CD4-positive, alpha-beta T cell treated with Interleukin-17A for 4 hours (primary cell): ENCODE measurements around the gene PEX14.
A peak's percentile ranks its signal among the peaks of the same experiment; 100 is the strongest.
"Not testable (repeated sequence)": the region's sequence is repeated elsewhere in the genome, so short reads cannot be mapped to it uniquely, and the experiment has no call there.

ENCODE experiments used
- DNase-seq: peaks from one replicate; pipeline ENCODE4 v3.0.0-alpha.2; 2020; ENCODE audit warnings: mixed read lengths

Gene PEX14

GRCh38 chr1:10451287-10451686, 23.5 kb upstream of the PEX14 start:
- no peak for DNase-seq

GRCh38 chr1:10456048-10456447, 18.7 kb upstream of the PEX14 start:
- no peak for DNase-seq

GRCh38 chr1:10456661-10457060, 18.1 kb upstream of the PEX14 start:
- no peak for DNase-seq

DNA sequence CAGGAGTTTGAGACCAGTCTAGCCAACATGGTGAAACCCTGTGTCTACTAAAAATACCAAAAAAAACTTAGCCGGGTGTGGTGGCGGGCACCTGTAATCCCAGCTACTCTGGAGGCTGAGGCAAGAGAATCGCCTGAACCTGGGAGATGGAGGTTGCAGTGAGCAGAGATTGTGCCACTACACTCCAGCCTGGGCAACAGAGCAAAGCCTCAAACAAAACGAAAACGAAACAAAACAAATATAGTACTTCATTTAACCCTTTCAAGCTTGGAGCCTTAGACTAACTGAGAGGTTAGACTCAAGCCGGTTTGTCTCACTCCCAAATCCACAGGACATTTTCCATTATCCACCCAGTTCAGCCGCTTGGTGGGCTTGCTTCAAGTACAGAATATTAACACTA, 17.3 kb upstream of the PEX14 start:
- not testable (repeated sequence) for DNase-seq

DNA sequence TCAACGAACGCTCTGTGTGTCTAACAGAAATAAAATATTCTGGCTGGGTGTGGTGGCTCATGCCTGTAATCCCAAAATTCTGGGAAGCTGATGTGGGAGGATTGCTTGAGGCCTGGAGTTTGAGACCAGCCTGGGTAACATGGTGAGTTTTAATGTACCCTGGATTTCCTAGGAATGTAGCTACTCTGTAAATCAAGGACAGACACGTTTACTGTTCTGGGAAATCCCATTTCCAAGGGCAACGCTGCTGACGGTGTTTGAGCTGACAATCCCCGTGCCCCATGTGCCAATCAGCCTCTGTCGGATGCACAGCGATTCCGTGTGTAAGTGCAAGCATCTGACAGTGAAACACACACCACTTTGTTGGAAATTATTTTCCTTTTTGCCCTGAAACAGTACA, 16.9 kb upstream of the PEX14 start:
- DNase-seq, result no peak

- no peak for DNase-seq
Observed at GRCh38 chr1:10459184-10459583, 15.6 kb upstream of the PEX14 start.

GRCh38 chr1:10467078-10467477, 7.7 kb upstream of the PEX14 start:
- DNase-seq, result no peak

GRCh38 chr1:10470043-10470442, 4.7 kb upstream of the PEX14 start:
- no peak for DNase-seq

DNA sequence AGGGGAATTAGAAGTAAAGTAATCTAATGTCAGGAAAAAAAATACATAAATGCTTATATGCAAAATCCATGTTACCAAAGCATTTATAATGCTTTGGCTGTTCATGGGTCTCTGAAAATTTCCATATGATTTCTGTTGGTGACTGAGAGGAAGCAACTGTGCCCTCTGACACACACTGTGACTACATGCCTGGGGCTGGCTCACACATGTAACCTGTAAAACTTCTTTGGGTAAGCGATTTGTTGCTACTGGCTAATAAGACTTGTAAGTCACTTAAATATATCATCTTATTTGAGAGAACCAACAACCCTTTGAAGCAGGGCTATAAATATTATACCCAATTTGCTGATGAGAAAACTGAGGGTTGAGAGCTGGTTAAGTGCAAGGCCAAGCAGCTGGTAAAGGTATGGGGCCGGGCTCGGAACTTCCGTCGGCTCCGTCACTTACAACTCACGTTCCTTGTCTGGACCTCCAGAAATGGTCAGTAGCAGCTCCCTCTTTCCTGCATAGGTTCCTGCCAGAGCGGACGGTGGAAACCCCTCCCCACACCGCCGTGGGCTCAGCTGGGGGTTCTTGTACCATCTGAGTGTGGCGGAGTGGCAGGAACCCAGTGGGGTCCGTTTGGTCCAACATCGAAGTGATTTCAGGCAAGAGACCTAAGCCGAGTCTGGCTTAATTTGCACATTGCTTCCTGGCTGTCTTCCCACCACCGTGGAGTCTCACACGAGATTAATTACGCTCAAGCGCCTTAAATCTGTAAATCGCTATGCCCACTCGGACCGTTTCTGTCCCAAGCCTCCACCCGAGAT, 3.1 kb upstream of the PEX14 start:
- DNase-seq, result no peak

DNA sequence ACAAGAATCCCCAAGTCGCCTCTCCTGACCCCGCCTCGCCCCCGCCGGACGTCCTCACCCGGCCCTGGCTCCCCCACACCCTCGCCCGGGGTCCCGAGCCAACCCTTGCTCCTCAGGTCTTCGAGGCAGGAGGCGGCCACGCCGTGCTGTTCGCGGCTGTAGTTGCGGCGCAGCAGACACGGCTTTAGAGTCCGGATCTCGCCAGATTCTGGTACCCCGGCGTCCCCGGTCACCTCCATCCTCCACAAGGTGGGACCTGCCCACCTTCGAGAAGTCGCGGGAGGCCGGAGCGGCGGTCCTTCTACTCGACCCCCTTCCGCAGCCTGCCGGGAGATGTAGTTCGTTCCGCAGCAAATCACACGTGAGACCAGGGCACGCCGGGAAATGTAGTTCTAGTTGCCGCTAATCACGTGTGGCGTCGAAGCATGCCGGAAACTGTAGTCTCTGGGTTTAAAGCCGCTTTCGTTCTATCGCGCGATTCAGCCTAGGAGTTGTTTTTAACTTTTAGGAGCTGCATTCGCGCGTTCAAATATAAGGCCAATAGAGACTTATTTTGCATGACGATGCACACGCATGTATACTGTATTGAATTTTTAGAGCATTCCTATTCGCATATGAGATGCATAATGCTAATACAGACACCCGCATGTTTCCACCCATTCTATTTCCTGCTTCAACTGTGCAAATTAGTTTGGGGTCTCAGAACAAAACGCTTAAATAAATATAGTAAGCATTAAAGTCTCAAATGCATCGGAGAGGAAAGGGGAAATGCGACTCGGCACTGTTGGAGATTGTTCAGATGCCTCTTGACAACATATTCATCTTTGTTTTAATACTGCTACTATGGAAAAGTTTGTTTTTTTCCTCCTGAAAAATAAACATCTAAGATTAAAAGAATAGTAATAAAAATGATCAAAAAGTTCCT, 2.3 kb upstream of the PEX14 start, which contains the start of gene DFFA:
Gene DFFA (minus strand): TSS at position 310 of the 925 bp plus-strand sequence. CDS start 71 bp downstream, at position 239.
- DNase-seq, result peak; percentile 91

GRCh38 chr1:10473145-10473765, 1.5 kb upstream of the PEX14 start:
- no peak for DNase-seq

DNA sequence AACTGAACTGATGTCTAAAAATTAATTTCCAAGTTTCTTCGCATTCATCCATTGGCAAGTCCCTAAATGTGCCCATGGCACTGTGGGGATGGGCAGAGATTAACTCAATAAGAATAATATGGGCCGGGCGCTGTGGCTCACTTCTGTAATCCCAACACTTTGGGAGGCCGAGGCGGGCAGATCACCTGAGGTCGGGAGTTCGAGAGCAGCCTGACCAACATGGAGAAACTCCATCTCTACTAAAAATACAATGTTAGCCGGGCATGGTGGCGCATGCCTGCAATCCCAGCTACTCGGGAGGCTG, 489 bp upstream of the PEX14 start:
- not testable (repeated sequence) for DNase-seq

- DNase-seq, result no peak
Observed at GRCh38 chr1:10475510-10475909, 760 bp downstream of the PEX14 start.

GRCh38 chr1:10479296-10479695, 4.5 kb downstream of the PEX14 start:
- DNase-seq, result no peak

GRCh38 chr1:10480614-10481013, 5.9 kb downstream of the PEX14 start:
- DNase-seq, result no peak

GRCh38 chr1:10484521-10484920, 9.8 kb downstream of the PEX14 start:
- no peak for DNase-seq

DNA sequence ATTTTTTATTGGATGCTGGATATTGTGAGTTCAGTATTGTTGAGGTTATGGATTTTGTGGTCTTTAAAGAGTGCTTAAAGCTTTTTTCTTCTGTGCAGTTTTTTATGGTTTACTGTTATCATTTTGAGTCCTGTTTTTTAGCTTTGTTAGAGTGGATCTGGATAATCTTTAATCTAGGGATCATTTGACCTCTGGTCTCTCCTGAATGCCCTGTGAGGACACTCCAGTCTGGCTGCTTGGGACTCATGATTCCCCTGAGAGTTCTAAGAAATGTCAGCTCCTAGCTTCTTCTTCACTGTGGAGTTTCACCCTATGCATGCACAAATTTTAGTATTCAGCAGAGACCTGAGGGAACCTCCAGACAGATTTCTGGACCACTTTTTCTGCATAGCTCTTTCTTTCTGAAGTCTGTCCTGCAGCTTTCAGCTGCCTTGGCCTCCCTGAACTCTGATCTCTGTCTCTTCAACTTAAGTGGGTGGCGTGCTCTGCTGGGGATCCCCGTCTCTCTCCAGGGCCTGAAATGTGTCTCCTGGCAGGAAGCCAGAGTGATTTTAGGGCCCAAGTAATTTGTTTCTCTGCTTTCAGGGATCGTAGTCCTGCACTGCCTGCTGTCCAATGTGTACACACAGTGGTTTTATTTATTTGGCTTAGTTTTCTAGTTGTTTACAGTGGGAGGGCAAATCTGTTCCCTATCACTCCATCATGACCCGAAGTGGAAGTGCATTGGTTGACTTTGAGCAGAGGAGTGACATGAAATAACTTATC, 14.7 kb downstream of the PEX14 start:
- DNase-seq, result no peak

DNA sequence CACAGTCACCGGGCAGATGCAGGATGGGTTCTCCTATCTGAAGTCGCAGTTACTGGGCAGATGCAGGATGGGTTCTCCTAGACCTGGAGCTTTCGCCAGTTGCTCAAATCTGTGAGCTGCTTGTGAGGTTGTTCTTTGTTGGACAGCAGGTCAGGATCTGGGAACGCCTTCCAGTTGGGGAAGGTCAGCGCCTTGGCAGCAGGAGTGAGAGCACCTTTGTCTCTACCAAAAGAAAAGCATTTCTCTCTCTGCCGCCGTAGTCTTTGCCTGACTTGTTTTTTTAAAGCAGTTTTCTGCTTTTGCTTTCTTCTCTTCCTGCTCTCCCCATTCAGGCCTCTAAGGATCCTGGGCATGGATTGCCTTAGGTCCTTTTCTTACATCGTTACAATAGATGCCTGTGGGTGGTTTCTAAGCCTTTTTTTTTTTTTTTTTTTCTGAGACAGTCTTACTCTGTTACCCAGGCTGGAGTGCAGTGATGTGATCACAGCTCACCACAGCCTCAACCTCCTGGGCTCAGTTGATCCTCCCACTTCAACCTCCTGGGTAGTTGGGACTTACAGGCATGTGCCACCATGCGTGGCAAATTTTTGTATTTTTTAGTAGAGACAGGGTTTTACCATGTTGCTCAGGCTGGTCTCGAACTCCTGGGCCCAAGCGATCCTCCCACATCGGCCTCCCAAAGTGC, 15.7 kb downstream of the PEX14 start:
- no peak for DNase-seq

GRCh38 chr1:10494418-10494753, 19.6 kb downstream of the PEX14 start:
- no peak for DNase-seq

GRCh38 chr1:10494754-10495474, 20.2 kb downstream of the PEX14 start:
- peak; percentile 86 for DNase-seq

DNA sequence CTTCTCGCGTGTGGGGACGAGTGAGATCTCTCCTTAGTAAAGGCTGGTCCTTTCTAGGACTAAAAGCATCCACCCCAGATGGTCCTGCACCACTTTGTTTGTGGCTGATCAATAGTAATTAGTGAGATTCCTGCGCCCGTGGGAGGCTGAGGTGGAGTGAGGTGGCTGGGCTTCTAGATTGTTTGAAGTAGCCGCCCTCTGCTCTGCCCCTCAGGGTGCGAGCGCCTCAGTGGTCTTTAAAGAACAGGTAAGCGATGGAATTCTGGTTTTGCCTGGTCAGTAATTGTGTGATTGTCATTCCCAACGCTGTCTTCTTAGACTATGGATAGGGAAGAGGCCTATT, 20.7 kb downstream of the PEX14 start:
- no peak for DNase-seq

GRCh38 chr1:10495952-10496351, 21.2 kb downstream of the PEX14 start:
- peak; percentile 62 for DNase-seq
